Sigmoid colon (tissue), 7 donors: Measurements from ENCODE around the gene TASOR2. TPM values are rescaled to one million over a fixed set of nuclear protein-coding genes. Genes with fewer than 3 reads are reported as not detected.
A peak's percentile ranks its signal among the peaks of the same experiment; 100 is the strongest.

ENCODE experiments used
- DNase-seq: peaks from one replicate; pipeline ENCODE4 v3.0.0-alpha.2; 2019
- H3K27ac ChIP-seq, 4 donors: fragments of 200-600 bp; sonication (generic); one replicate each; pipeline ENCODE4 v1.5.1; 2016 to 2019; ENCODE audit warnings: mild to moderate bottlenecking in 1 of 4
- H3K27me3 ChIP-seq, 3 donors: fragments of 200-600 bp; sonication (generic); one replicate each; pipeline ENCODE4 v1.5.1; 2019; ENCODE audit warnings: mild to moderate bottlenecking in 1 of 3
- H3K36me3 ChIP-seq, 4 donors: fragments of 200-600 bp; sonication (generic); one replicate each; pipeline ENCODE4 v1.5.1; 2016 to 2019
- H3K4me1 ChIP-seq, 4 donors: fragments of 200-600 bp; sonication (generic); one replicate each; pipeline ENCODE4 v1.5.1; 2017 to 2019
- H3K4me3 ChIP-seq, 4 donors: fragments of 200-600 bp; sonication (generic); one replicate each; pipeline ENCODE4 v1.5.1; 2017 to 2019; ENCODE audit warnings: mild to moderate bottlenecking in 2 of 4, moderate library complexity in 1 of 4
- H3K9me3 ChIP-seq, 4 donors: fragments of 200-600 bp in 3 of 4; sonication (generic) in 3 of 4; one replicate each; pipeline versions ENCODE4 v1.5.1 to v1.6.1; 2013 to 2019
- CTCF ChIP-seq, 4 experiments: fragments of 450-650 bp in 3 of 4; fragments of 200-600 bp in 1 of 4; IDR thresholded peaks; one replicate each; pipeline ENCODE4 v1.5.1; 2016 to 2019; ENCODE audit warnings: antibody characterized with exemption in 4 of 4, mild to moderate bottlenecking in 3 of 4, moderate library complexity in 2 of 4
- EP300 ChIP-seq, 4 donors: sonication (generic); formaldehyde crosslinking; IDR thresholded peaks; one replicate each; pipeline ENCODE4 v1.6.1; 2017; ENCODE audit warnings: antibody characterized with exemption in 4 of 4
- POLR2A ChIP-seq, 2 donors: fragments of 450-650 bp; IDR thresholded peaks; one replicate each; pipeline ENCODE4 v1.6.1; 2016; ENCODE audit warnings: antibody characterized with exemption in 2 of 2, mild to moderate bottlenecking in 2 of 2, moderate library complexity in 2 of 2
- POLR2AphosphoS5 ChIP-seq, 4 donors: sonication (generic); formaldehyde crosslinking; IDR thresholded peaks; one replicate each; pipeline ENCODE4 v1.6.1; 2017; ENCODE audit warnings: antibody characterized with exemption in 4 of 4
- WGBS, 2 donors: extraction: QIAGEN DNeasy Blood & Tissue Kit; methylation state at CpG; one replicate each; pipeline ENCODE4 v1.1.7; 2013; 5-methylcytosine and 5-hydroxymethylcytosine counted together
- intact Hi-C: fragments of 100-400 bp; cut with DNase I; formaldehyde crosslinking; loops from one replicate; pipeline ENCODE4 v1.15.1; 2023
- polyA plus RNA-seq, 3 donors: library from polyadenylated mRNA; stranded (reverse); fragments of 200-250 nt; gene quantifications; one replicate each; pipeline ENCODE4 v1.2.3, GENCODE V29; 2013
- total RNA-seq, 4 donors: library from RNA; depleted of rRNA; stranded (reverse); fragments of >200 nt; gene quantifications; one replicate each; pipeline ENCODE4 v1.1.0, GENCODE V29; 2016
- donor health status: healthy with polysubstance abuse.
- donor health status: Bipolar disorder and iron deficiency.
- donor health status: healthy.

TASOR2 gene
- total and polyA plus RNA-seq, 7 donors, result 3.5 to 66.7 (median 56.6) TPM

GRCh38 chr10:5640036-5640435, 44.6 kb upstream of the TASOR2 start:
- DNase-seq, result no peak
- WGBS, 2 donors, result 68 to 94% methylated on average over 12 of the region's 12 CpGs

GRCh38 chr10:5640501-5640900, 44.1 kb upstream of the TASOR2 start:
- 18 to 82% methylated on average over 13 of the region's 13 CpGs for WGBS, 2 donors
- H3K9me3 ChIP-seq, result no peaks in the 10 kb centered on the region
- H3K4me1 ChIP-seq, result no peaks in the 10 kb centered on the region
- peaks cover 10 to 58% (median 31%) of the 10 kb centered on the region in 4 donors for H3K36me3 ChIP-seq
- no peaks in the 10 kb centered on the region for H3K27me3 ChIP-seq
- no peak overlapping the region for H3K4me3 ChIP-seq
- intact Hi-C loops, result no loop called here
- no peak for DNase-seq
- H3K27ac ChIP-seq, result no peak overlapping the region
- TF ChIP-seq POLR2A (IDR thresholded peaks at IDR 0.05) (no peak), CTCF (IDR thresholded peaks at IDR 0.05) (no peak), POLR2AphosphoS5 (IDR thresholded peaks at IDR 0.05) (no peak), EP300 (IDR thresholded peaks at IDR 0.05) (no peak)

More at GRCh38 chr10:5640036-5640435, 44.6 kb upstream of the TASOR2 start:
- H3K4me3 ChIP-seq, result no peak overlapping the region
- no peaks in the 10 kb centered on the region for H3K27me3 ChIP-seq
- TF ChIP-seq CTCF (IDR thresholded peaks at IDR 0.05), result no peak
- TF ChIP-seq EP300 (IDR thresholded peaks at IDR 0.05), result no peak
- no peak for TF ChIP-seq POLR2AphosphoS5 (IDR thresholded peaks at IDR 0.05)
- TF ChIP-seq POLR2A (IDR thresholded peaks at IDR 0.05), result no peak
- peaks cover 10 to 58% (median 31%) of the 10 kb centered on the region in 4 donors for H3K36me3 ChIP-seq
- intact Hi-C loops, result no loop called here
- H3K4me1 ChIP-seq, result no peaks in the 10 kb centered on the region
- H3K9me3 ChIP-seq, result no peaks in the 10 kb centered on the region
- no peak overlapping the region for H3K27ac ChIP-seq

- Histone ChIP-seq H3K27me3 (no peaks in the 10 kb centered on the region), H3K4me1 (no peaks in the 10 kb centered on the region), H3K27ac (no peak overlapping the region), H3K9me3 (no peaks in the 10 kb centered on the region), H3K36me3 (peaks cover 10 to 63% (median 31%) of the 10 kb centered on the region in 4 donors), H3K4me3 (no peak overlapping the region)
- intact Hi-C loops, result no loop called here
- DNase-seq, result no peak
- WGBS, 2 donors, result 92 to 97% methylated on average over 25 of the region's 25 CpGs
- TF ChIP-seq EP300 (IDR thresholded peaks at IDR 0.05), result no peak
- TF ChIP-seq CTCF (IDR thresholded peaks at IDR 0.05), result no peak
- no peak for TF ChIP-seq POLR2AphosphoS5 (IDR thresholded peaks at IDR 0.05)
- TF ChIP-seq POLR2A (IDR thresholded peaks at IDR 0.05), result no peak
These were observed 43.1 kb upstream of the TASOR2 start for GRCh38 chr10:5641501-5641900.

- intact Hi-C loops, result no loop called here
- WGBS, 2 donors, result 83 to 90% methylated on average over 8 of the region's 8 CpGs
- no peak for TF ChIP-seq EP300 (IDR thresholded peaks at IDR 0.05)
- TF ChIP-seq POLR2AphosphoS5 (IDR thresholded peaks at IDR 0.05), result peak in 1 of 4 donors; percentile 52
- Histone ChIP-seq H3K4me1 (no peaks in the 10 kb centered on the region), H3K4me3 (no peak overlapping the region), H3K27ac (peak overlapping the region; percentile 52 to 69 (median 60)), H3K27me3 (no peaks in the 10 kb centered on the region), H3K9me3 (no peaks in the 10 kb centered on the region), H3K36me3 (peaks cover 10 to 77% (median 32%) of the 10 kb centered on the region in 4 donors)
- DNase-seq, result no peak
These were observed 41.1 kb upstream of the TASOR2 start for GRCh38 chr10:5643346-5644067.

- Histone ChIP-seq H3K27me3 (no peaks in the 10 kb centered on the region), H3K9me3 (no peaks in the 10 kb centered on the region), H3K4me3 (no peak overlapping the region), H3K36me3 (peaks cover 6 to 77% (median 30%) of the 10 kb centered on the region in 4 donors), H3K4me1 (no peaks in the 10 kb centered on the region), H3K27ac (peak overlapping the region in 3 of 4 donors; percentile 52 to 69 (median 64))
- DNase-seq, result no peak
- 26 to 69% methylated on average over 6 of the region's 6 CpGs for whole genome bisulfite sequencing, 2 donors
- intact Hi-C loops, result no loop called here
- TF ChIP-seq POLR2AphosphoS5 (IDR thresholded peaks at IDR 0.05) (no peak), EP300 (IDR thresholded peaks at IDR 0.05) (no peak), CTCF (IDR thresholded peaks at IDR 0.05) (no peak), POLR2A (IDR thresholded peaks at IDR 0.05) (no peak)
These were observed 39.7 kb upstream of the TASOR2 start for GRCh38 chr10:5644930-5645329.
